Measurements from ENCODE around the gene SEMA3D.

DNA sequence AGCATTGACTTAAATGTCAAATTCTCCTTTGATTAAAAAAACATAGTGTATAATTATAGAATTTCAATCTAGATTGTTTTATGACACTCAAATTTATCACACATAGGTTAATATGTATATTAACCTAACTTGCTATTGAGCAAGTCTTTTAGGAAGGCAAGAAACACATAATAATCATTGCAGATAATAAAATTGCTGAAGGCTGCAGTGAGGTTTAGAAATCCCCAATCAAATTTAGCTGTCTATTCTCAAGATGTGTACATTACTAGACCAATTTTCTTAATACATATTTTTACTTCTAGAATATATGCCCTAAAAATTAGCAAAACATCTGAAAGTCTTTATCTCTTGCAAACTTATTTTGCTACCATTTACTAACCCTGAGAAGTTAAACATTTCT is 34.9 kb upstream of the SEMA3D start:
- TF ChIP-seq TAF1 (IDR thresholded peaks at IDR 0.05; ENCODE audit: low read depth, low read length) (no peak), POLR2A (IDR thresholded peaks at IDR 0.05; ENCODE audit: low read depth, low read length) (no peak), POLR2AphosphoS5 (IDR thresholded peaks at IDR 0.05; ENCODE audit: low read depth, low read length) (no peak), SPI1 (IDR thresholded peaks at IDR 0.05; ENCODE audit: low read depth, low read length) (no peak), PAX5 (IDR thresholded peaks at IDR 0.05; ENCODE audit: insufficient read depth, low read length, severe bottlenecking) (no peak), POU2F2 (IDR thresholded peaks at IDR 0.05; ENCODE audit: low read depth, low read length) (no peak)

Data from GM12891 (cell line).